A549 (cell line): ENCODE data around the gene DPYD. TPM values are rescaled to one million over a fixed set of nuclear protein-coding genes. Genes with fewer than 3 reads are reported as not detected.

Experiments used
- ATAC-seq, 2 experiments: fragments of 200-7000 bp in 1 of 2; fragments of >200 bp in 1 of 2; cut with Nextera tagmentation in 1 of 2; cut with Tn5 transposase in 1 of 2; 3 replicates each; pipeline versions ENCODE4 v1.8.0 to v1.9.1; 2018 to 2020; ENCODE audit warnings: mild to moderate bottlenecking in 1 of 2, moderate library complexity in 1 of 2
- CTCF ChIA-PET: fragments of 300-600 bp; sonication (Branson Sonifier 250); formaldehyde crosslinking; extraction: SDS; loops from one replicate; lab custom pipeline; 2021; ENCODE audit warnings: antibody characterized with exemption, inconsistent platforms; lab: Yijun Ruan, JAX
- POLR2A ChIA-PET: fragments of 350-600 bp; formaldehyde crosslinking; extraction: SDS; loops from one replicate; lab custom pipeline; 2021; ENCODE audit warnings: antibody characterized with exemption, inconsistent platforms; lab: Yijun Ruan, JAX
- DNase-seq, 2 experiments: peaks; one replicate each; pipeline versions ENCODE4 v3.0.0 to v3.0.0-alpha.2; 2011 to 2016; ENCODE audit warnings: low read depth in 1 of 2, low spot score in 1 of 2
- FAIRE-seq: peaks from 2 replicates; lab custom pipeline; 2011; peaks lifted over from hg19 to GRCh38; lab: Jason Lieb, UNC
- H3K27ac ChIP-seq, 2 experiments: fragments of >200 bp; sonication (Bioruptor Twin); formaldehyde crosslinking; 3 replicates each; pipeline ENCODE4 v1.5.1; 2016 to 2017
- H3K4me1 ChIP-seq: fragments of >200 bp; sonication (Bioruptor Twin); formaldehyde crosslinking; 3 replicates; pipeline ENCODE4 v1.6.1; 2016
- H3K4me2 ChIP-seq: fragments of >200 bp; sonication (Bioruptor Twin); formaldehyde crosslinking; 3 replicates; pipeline ENCODE4 v1.6.1; 2016
- H3K4me3 ChIP-seq: fragments of >200 bp; sonication (Bioruptor Twin); formaldehyde crosslinking; 3 replicates; pipeline ENCODE4 v1.5.1; 2016
- H3K9me3 ChIP-seq: fragments of >200 bp; sonication (Bioruptor Twin); formaldehyde crosslinking; 3 replicates; pipeline ENCODE4 v1.6.1; 2016
- CBX8 ChIP-seq: fragments of 200-600 bp; sonication (generic); IDR thresholded peaks from 2 replicates; pipeline ENCODE4 v1.6.1; 2016
- CHD2 ChIP-seq: fragments of 150-350 bp; IDR thresholded peaks from 2 replicates; pipeline ENCODE4 v1.6.1; 2014; ENCODE audit warnings: low read length; ENCODE audit not compliant: partially characterized antibody
- EHMT2 ChIP-seq: fragments of 200-600 bp; sonication (generic); IDR thresholded peaks from 2 replicates; pipeline ENCODE4 v1.6.1; 2016; ENCODE audit warnings: antibody characterized with exemption, low read depth, mild to moderate bottlenecking, moderate library complexity
- FOSB ChIP-seq: fragments of 250-450 bp; sonication (Bioruptor Pico); IDR thresholded peaks from 2 replicates; pipeline ENCODE4 v1.5.0; 2020; ENCODE audit warnings: mild to moderate bottlenecking, moderate library complexity
- HEYL ChIP-seq: fragments of 250-450 bp; sonication (Bioruptor Pico); IDR thresholded peaks from 2 replicates; pipeline ENCODE4 v1.8.0; 2021; ENCODE audit warnings: mild to moderate bottlenecking, moderate library complexity
- HOXA7 ChIP-seq: fragments of 250-450 bp; sonication (Bioruptor Pico); IDR thresholded peaks from 2 replicates; pipeline ENCODE4 v1.5.0; 2020; ENCODE audit warnings: mild to moderate bottlenecking, moderate library complexity
- HOXB5 ChIP-seq: fragments of 250-450 bp; sonication (Bioruptor Pico); IDR thresholded peaks from 2 replicates; pipeline ENCODE4 v1.5.0; 2020; ENCODE audit warnings: mild to moderate bottlenecking, moderate library complexity
- KDM1A ChIP-seq: fragments of 200-600 bp; sonication (generic); IDR thresholded peaks from 2 replicates; pipeline ENCODE4 v1.6.1; 2016; ENCODE audit warnings: low read depth, mild to moderate bottlenecking
- KDM5A ChIP-seq: fragments of 200-600 bp; sonication (generic); IDR thresholded peaks from 2 replicates; pipeline ENCODE4 v1.6.1; 2016; ENCODE audit warnings: antibody characterized with exemption, mild to moderate bottlenecking
- MAZ ChIP-seq: fragments of 150-350 bp; IDR thresholded peaks from 2 replicates; pipeline ENCODE4 v1.6.1; 2014; ENCODE audit warnings: antibody characterized with exemption, low read depth, low read length, borderline replicate concordance
- NFE2L2 ChIP-seq: fragments of 150-350 bp; conservative IDR thresholded peaks from 2 replicates; pipeline ENCODE4 v1.6.1; 2014; ENCODE audit warnings: low read length
- NR3C1 ChIP-seq: fragments of >200 bp; sonication (Bioruptor Twin); formaldehyde crosslinking; IDR thresholded peaks from 3 replicates; pipeline ENCODE4 v1.6.1; 2017
- RARB ChIP-seq: fragments of 250-450 bp; sonication (Bioruptor Pico); IDR thresholded peaks from 2 replicates; pipeline ENCODE4 v1.8.0; 2021; ENCODE audit warnings: mild to moderate bottlenecking, moderate library complexity
- RFX5 ChIP-seq: fragments of 450-650 bp; IDR thresholded peaks from 2 replicates; pipeline ENCODE4 v1.7.1; 2014; ENCODE audit warnings: antibody characterized with exemption, mild to moderate bottlenecking, moderate library complexity
- SREBF2 ChIP-seq: fragments of 450-650 bp; IDR thresholded peaks from 2 replicates; pipeline ENCODE4 v1.6.1; 2014; ENCODE audit warnings: mild to moderate bottlenecking, moderate library complexity
- TFCP2L1 ChIP-seq: fragments of 250-450 bp; sonication (Bioruptor Pico); IDR thresholded peaks from 2 replicates; pipeline ENCODE4 v1.5.0; 2021; ENCODE audit warnings: mild to moderate bottlenecking
- TP53 ChIP-seq: fragments of 250-450 bp; sonication (Bioruptor Pico); IDR thresholded peaks from 2 replicates; pipeline ENCODE4 v1.5.0; 2021; ENCODE audit warnings: mild to moderate bottlenecking, moderate library complexity
- ZFP36 ChIP-seq: fragments of 450-650 bp; IDR thresholded peaks from 2 replicates; pipeline ENCODE4 v1.6.1; 2014; ENCODE audit warnings: borderline replicate concordance; ENCODE audit not compliant: partially characterized antibody
- ZNF302 ChIP-seq: fragments of 250-450 bp; sonication (Bioruptor Pico); IDR thresholded peaks from 2 replicates; pipeline ENCODE4 v1.9.0; 2021; ENCODE audit warnings: inconsistent platforms, mild to moderate bottlenecking, moderate library complexity
- WGBS: methylation state at CpG from one replicate; pipeline ENCODE4 v1.1.6; 2017; ENCODE audit errors: missing lambda C conversion rate; 5-methylcytosine and 5-hydroxymethylcytosine counted together
- polyA plus RNA-seq, 4 experiments: library from polyadenylated mRNA; depleted of rRNA in 3 of 4; stranded (reverse); fragments of >200 nt; fragmentation: RNase III in 1 of 4; extraction: RNeasy Plus Mini Kit Qiagen cat#74134 plus additional on column Dnase treatment in 1 of 4; gene quantifications; 2 replicates in 3 of 4; 3 replicates in 1 of 4; pipeline ENCODE4 v1.2.3, GENCODE V29; 2011 to 2017
- TF ChIP-seq, protein P1 (sequence below): fragments of >200 bp; sonication (Bioruptor Twin); formaldehyde crosslinking; IDR thresholded peaks from 3 replicates; pipeline ENCODE4 v1.5.1; 2016
- TF ChIP-seq, protein P2 (sequence below): fragments of 450-650 bp; IDR thresholded peaks from 2 replicates; pipeline ENCODE4 v1.6.1; 2014; ENCODE audit warnings: antibody characterized with exemption
- TF ChIP-seq, protein P3 (sequence below): fragments of 150-350 bp; IDR thresholded peaks from 2 replicates; pipeline ENCODE4 v1.6.1; 2014; ENCODE audit warnings: low read depth, mild to moderate bottlenecking, low read length
- TF ChIP-seq, protein P4 (sequence below): IDR thresholded peaks from 2 replicates; pipeline ENCODE4 v1.6.1; 2012; ENCODE audit warnings: low read depth, borderline replicate concordance
- TF ChIP-seq, protein P5 (sequence below): IDR thresholded peaks from 2 replicates; pipeline ENCODE4 v1.6.1; 2012

Gene DPYD
- polyA plus RNA-seq, 2 of the 4 experiments (the other 2 are of a cell fraction): 5.9 to 7.5 TPM

DNA sequence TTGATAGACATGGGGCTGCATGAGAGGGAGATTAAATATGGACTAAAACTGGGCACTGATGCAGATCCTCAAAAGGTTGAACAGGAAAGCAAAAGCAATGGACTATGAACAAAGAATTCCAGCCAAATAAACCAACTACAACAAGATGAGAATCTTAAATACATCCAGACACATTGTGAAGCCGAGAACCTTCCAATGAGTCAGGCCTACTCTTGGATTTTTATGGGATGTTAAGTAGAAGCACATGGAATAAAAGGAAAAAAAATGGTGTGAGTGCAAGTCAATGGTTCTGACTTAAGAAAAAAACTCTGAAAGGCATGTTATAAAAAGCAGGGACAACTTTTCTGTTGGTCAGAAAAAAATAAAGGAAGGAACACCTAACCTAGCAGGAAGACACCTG, 227.2 kb downstream of the DPYD start:
- DNase-seq (no peak), ATAC-seq (no peak), FAIRE-seq (no peak)
- Histone ChIP-seq H3K27ac (no peak overlapping the region), H3K9me3 (no peaks in the 10 kb centered on the region), H3K4me3 (no peak overlapping the region), H3K4me1 (no peaks in the 10 kb centered on the region), H3K4me2 (no peak overlapping the region)
- POLR2A ChIA-PET: interaction anchor here (0.6 kb wide), 1 partner anchor 24 kb away, joined by 5 read pairs; no protein-coding TSS in a partner anchor
- WGBS: 83% methylated on average over 1 of the region's 1 CpG
- no peak for TF ChIP-seq CBX8
- TF ChIP-seq, protein P1, sequence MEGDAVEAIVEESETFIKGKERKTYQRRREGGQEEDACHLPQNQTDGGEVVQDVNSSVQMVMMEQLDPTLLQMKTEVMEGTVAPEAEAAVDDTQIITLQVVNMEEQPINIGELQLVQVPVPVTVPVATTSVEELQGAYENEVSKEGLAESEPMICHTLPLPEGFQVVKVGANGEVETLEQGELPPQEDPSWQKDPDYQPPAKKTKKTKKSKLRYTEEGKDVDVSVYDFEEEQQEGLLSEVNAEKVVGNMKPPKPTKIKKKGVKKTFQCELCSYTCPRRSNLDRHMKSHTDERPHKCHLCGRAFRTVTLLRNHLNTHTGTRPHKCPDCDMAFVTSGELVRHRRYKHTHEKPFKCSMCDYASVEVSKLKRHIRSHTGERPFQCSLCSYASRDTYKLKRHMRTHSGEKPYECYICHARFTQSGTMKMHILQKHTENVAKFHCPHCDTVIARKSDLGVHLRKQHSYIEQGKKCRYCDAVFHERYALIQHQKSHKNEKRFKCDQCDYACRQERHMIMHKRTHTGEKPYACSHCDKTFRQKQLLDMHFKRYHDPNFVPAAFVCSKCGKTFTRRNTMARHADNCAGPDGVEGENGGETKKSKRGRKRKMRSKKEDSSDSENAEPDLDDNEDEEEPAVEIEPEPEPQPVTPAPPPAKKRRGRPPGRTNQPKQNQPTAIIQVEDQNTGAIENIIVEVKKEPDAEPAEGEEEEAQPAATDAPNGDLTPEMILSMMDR: no peak
- TF ChIP-seq TP53 (CRISPR knock-in tag): no peak
- no peak for TF ChIP-seq HOXB5 (CRISPR knock-in tag)
- no peak for TF ChIP-seq HOXA7 (CRISPR knock-in tag)
- TF ChIP-seq, protein P2, sequence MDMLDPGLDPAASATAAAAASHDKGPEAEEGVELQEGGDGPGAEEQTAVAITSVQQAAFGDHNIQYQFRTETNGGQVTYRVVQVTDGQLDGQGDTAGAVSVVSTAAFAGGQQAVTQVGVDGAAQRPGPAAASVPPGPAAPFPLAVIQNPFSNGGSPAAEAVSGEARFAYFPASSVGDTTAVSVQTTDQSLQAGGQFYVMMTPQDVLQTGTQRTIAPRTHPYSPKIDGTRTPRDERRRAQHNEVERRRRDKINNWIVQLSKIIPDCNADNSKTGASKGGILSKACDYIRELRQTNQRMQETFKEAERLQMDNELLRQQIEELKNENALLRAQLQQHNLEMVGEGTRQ: no peak
- no peak for TF ChIP-seq HEYL (CRISPR knock-in tag)
- TF ChIP-seq ZNF302: no peak
- TF ChIP-seq NFE2L2: no peak
- CTCF ChIA-PET: no interaction called here

DNA sequence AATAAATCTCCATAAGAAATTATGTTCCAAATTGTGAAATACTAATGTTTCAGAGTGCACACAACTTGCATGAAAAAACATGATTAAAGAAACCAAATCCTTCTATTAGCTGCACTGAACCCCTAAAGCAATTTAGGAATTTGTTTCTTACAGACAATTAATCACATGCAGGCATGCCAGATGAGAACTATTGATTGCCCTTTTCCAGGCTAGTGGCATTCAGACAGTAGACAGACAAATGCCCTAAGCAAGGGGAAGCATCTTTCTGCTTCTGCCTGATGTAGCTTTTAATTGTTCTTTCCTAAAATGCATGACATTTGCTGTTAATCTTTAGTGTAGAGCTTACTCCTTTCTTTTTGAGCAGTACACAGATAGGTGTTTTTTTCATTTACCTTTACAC, 229.5 kb downstream of the DPYD start:
- FAIRE-seq: no peak
- CTCF ChIA-PET: no interaction called here

DNA sequence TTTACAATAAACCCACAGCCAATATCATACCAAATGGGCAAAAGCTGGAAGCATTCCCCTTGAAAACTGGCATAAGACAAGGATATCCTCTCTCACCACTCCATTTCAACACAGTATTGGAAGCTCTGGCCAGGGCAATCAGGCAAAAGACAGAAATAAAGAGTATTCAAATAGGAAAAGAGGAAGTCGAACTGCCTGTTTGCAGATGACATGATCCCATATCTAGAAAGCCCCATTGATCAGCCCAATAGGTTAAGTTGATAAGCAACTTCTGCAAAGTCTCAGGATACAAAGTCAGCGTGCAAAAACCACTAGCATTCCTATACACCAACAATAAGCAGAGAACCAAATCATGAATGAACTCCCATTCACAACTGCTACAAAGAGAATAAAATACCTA, 235.5 kb downstream of the DPYD start:
- WGBS: 67% methylated on average over 2 of the region's 2 CpGs
- FAIRE-seq: no peak
- Histone ChIP-seq H3K4me2 (no peak overlapping the region), H3K27ac (no peak overlapping the region), H3K9me3 (no peaks in the 10 kb centered on the region), H3K4me3 (no peak overlapping the region), H3K4me1 (no peaks in the 10 kb centered on the region)
- ChIA-PET POLR2A (no interaction called here), CTCF (no interaction called here)
- no peak for DNase-seq
- TF ChIP-seq FOSB (CRISPR knock-in tag) (no peak), KDM1A (no peak), CHD2 (no peak), EHMT2 (no peak), TFCP2L1 (CRISPR knock-in tag) (no peak), ZFP36 (no peak), SREBF2 (no peak), NFE2L2 (no peak)
- TF ChIP-seq, protein P3, sequence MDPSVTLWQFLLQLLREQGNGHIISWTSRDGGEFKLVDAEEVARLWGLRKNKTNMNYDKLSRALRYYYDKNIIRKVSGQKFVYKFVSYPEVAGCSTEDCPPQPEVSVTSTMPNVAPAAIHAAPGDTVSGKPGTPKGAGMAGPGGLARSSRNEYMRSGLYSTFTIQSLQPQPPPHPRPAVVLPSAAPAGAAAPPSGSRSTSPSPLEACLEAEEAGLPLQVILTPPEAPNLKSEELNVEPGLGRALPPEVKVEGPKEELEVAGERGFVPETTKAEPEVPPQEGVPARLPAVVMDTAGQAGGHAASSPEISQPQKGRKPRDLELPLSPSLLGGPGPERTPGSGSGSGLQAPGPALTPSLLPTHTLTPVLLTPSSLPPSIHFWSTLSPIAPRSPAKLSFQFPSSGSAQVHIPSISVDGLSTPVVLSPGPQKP: no peak
- ATAC-seq: no peak

More for the DNA sequence above, 229.5 kb downstream of the DPYD start:
- H3K4me3 ChIP-seq: no peak overlapping the region
- TF ChIP-seq HOXA7 (CRISPR knock-in tag) (no peak), NR3C1 (no peak), KDM5A (no peak), RARB (CRISPR knock-in tag) (no peak), SREBF2 (no peak), KDM1A (no peak), RFX5 (no peak), MAZ (no peak)
- TF ChIP-seq, protein P1: no peak
- TF ChIP-seq, protein P4, sequence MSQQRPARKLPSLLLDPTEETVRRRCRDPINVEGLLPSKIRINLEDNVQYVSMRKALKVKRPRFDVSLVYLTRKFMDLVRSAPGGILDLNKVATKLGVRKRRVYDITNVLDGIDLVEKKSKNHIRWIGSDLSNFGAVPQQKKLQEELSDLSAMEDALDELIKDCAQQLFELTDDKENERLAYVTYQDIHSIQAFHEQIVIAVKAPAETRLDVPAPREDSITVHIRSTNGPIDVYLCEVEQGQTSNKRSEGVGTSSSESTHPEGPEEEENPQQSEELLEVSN: no peak
- TF ChIP-seq, protein P5, sequence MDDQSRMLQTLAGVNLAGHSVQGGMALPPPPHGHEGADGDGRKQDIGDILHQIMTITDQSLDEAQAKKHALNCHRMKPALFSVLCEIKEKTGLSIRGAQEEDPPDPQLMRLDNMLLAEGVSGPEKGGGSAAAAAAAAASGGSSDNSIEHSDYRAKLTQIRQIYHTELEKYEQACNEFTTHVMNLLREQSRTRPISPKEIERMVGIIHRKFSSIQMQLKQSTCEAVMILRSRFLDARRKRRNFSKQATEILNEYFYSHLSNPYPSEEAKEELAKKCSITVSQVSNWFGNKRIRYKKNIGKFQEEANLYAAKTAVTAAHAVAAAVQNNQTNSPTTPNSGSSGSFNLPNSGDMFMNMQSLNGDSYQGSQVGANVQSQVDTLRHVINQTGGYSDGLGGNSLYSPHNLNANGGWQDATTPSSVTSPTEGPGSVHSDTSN: no peak
- H3K27ac ChIP-seq: no peak overlapping the region
- H3K9me3 ChIP-seq: no peaks in the 10 kb centered on the region
- no peaks in the 10 kb centered on the region for H3K4me1 ChIP-seq
- DNase-seq (no peak), ATAC-seq (no peak)
- POLR2A ChIA-PET: no interaction called here
- no peak overlapping the region for H3K4me2 ChIP-seq
